Neuronal stem cell (in vitro differentiated cells): Measurements from ENCODE around the gene KCNJ5. TPM values are rescaled to one million over a fixed set of nuclear protein-coding genes. Genes with fewer than 3 reads are reported as not detected.
A peak's percentile ranks its signal among the peaks of the same experiment; 100 is the strongest.

Experiments
- DNase-seq: peaks from one replicate; pipeline ENCODE4 v3.0.0-alpha.2; 2013; ENCODE audit warnings: low spot score
- H2AFZ ChIP-seq: one replicate; pipeline ENCODE4 v1.6.1; 2013; ENCODE audit warnings: mild to moderate bottlenecking, low read length, inconsistent platforms
- H2AK5ac ChIP-seq: 2 replicates; pipeline ENCODE4 v1.6.1; 2013; ENCODE audit warnings: low read depth, mild to moderate bottlenecking, inconsistent platforms, low read length, moderate library complexity, mixed read lengths
- H2BK120ac ChIP-seq: 2 replicates; pipeline ENCODE4 v1.6.1; 2013; ENCODE audit warnings: low read depth, mild to moderate bottlenecking, inconsistent platforms, low read length, moderate library complexity, mixed read lengths
- H2BK12ac ChIP-seq: one replicate; pipeline ENCODE4 v1.6.1; 2013; ENCODE audit warnings: low read length, inconsistent platforms
- H2BK15ac ChIP-seq: 2 replicates; pipeline ENCODE4 v1.6.1; 2013; ENCODE audit warnings: mild to moderate bottlenecking, low read length, inconsistent platforms, mixed read lengths
- H2BK5ac ChIP-seq: one replicate; pipeline ENCODE4 v1.6.1; 2013; ENCODE audit warnings: inconsistent platforms, mild to moderate bottlenecking, low read length, moderate library complexity
- H3K14ac ChIP-seq: one replicate; pipeline ENCODE4 v1.6.1; 2013; ENCODE audit warnings: low read length, inconsistent platforms
- H3K18ac ChIP-seq: 2 replicates; pipeline ENCODE4 v1.6.1; 2013; ENCODE audit warnings: low read length, inconsistent platforms
- H3K23ac ChIP-seq: 2 replicates; pipeline ENCODE4 v1.6.1; 2013; ENCODE audit warnings: low read depth, mild to moderate bottlenecking, mixed read lengths, low read length, inconsistent platforms; ENCODE audit not compliant: poor library complexity
- H3K27ac ChIP-seq: replicated peaks from 3 replicates; pipeline ENCODE4 v1.5.1; 2013; ENCODE audit warnings: low read length, inconsistent platforms
- H3K27me3 ChIP-seq, 3 experiments: 2 replicates each; pipeline ENCODE4 v1.6.1; 2013; ENCODE audit warnings: low read length in 3 of 3, mild to moderate bottlenecking in 2 of 3, inconsistent platforms in 1 of 3, low read depth in 1 of 3, mixed read lengths in 1 of 3, moderate library complexity in 1 of 3; ENCODE audit not compliant: control insufficient read depth in 3 of 3, insufficient read depth in 3 of 3
- H3K36me3 ChIP-seq, 2 donors: replicated peaks in 1 of 2; 2 replicates each; pipeline ENCODE4 v1.6.1; 2013; ENCODE audit warnings: low read length in 2 of 2; ENCODE audit not compliant: control insufficient read depth in 2 of 2, insufficient read depth in 2 of 2
- H3K4ac ChIP-seq: 2 replicates; pipeline ENCODE4 v1.6.1; 2013; ENCODE audit warnings: inconsistent platforms, mild to moderate bottlenecking, low read length, moderate library complexity
- H3K4me1 ChIP-seq, 2 donors: 1 replicate in 1 of 2; 2 replicates in 1 of 2; pipeline ENCODE4 v1.6.1; 2013; ENCODE audit warnings: low read length in 2 of 2, low read depth in 1 of 2; ENCODE audit not compliant: control insufficient read depth in 2 of 2, insufficient read depth in 1 of 2
- H3K4me2 ChIP-seq: one replicate; pipeline ENCODE4 v1.6.1; 2013; ENCODE audit warnings: mild to moderate bottlenecking, low read length, inconsistent platforms; ENCODE audit not compliant: insufficient read depth, poor library complexity, severe bottlenecking
- H3K4me3 ChIP-seq, 2 donors: 2 replicates each; pipeline ENCODE4 v1.5.1; 2013; ENCODE audit warnings: low read length in 2 of 2, mild to moderate bottlenecking in 2 of 2, inconsistent platforms in 1 of 2, moderate library complexity in 1 of 2
- H3K79me1 ChIP-seq: one replicate; pipeline ENCODE4 v1.6.1; 2013; ENCODE audit warnings: low read depth, mild to moderate bottlenecking, inconsistent platforms, low read length, moderate library complexity
- H3K9ac ChIP-seq: one replicate; pipeline ENCODE4 v1.6.1; 2013; ENCODE audit warnings: mild to moderate bottlenecking, low read depth, low read length, inconsistent platforms; ENCODE audit not compliant: poor library complexity
- H3K9me3 ChIP-seq, 2 donors: replicated peaks in 1 of 2; 2 replicates each; pipeline versions ENCODE3 to v1.6.1; 2013; ENCODE audit warnings: low read length in 2 of 2, mild to moderate bottlenecking in 2 of 2, inconsistent platforms in 1 of 2, low read depth in 1 of 2, mixed read lengths in 1 of 2, moderate library complexity in 1 of 2; ENCODE audit not compliant: control insufficient read depth in 2 of 2, insufficient read depth in 1 of 2
- H4K8ac ChIP-seq: one replicate; pipeline ENCODE4 v1.6.1; 2013; ENCODE audit warnings: low read depth, mild to moderate bottlenecking, inconsistent platforms, low read length, moderate library complexity
- H4K91ac ChIP-seq: one replicate; pipeline ENCODE4 v1.6.1; 2013; ENCODE audit warnings: low read length, low read depth, mild to moderate bottlenecking, inconsistent platforms; ENCODE audit not compliant: poor library complexity
- WGBS, 2 donors: extraction: QIAGEN DNeasy Blood & Tissue Kit; methylation state at CpG; one replicate each; pipeline ENCODE4 v1.1.7; 2013; ENCODE audit warnings: missing lambda C conversion rate in 2 of 2, mixed read lengths in 1 of 2; ENCODE audit not compliant: insufficient read length in 2 of 2, insufficient replicate concordance in 1 of 2; ENCODE audit errors: extremely low coverage in 2 of 2; 5-methylcytosine and 5-hydroxymethylcytosine counted together
- polyA plus RNA-seq, 2 experiments: library from polyadenylated mRNA; stranded (reverse); fragments of 200-250 nt; gene quantifications; one replicate each; pipeline ENCODE4 v1.2.3, GENCODE V29; 2013

KCNJ5 gene
- polyA plus RNA-seq (2013, experiment 1 of 2) = 0.21 TPM
- 0.21 TPM for polyA plus RNA-seq (2013, experiment 2 of 2)

- WGBS, 2 donors = no CpG with 5 or more reads among the region's 85 CpGs
- peak within 1 kb of the TSS; percentile 91 for H3K18ac ChIP-seq
Measured at GRCh38 chr11:128890543-128891368, at the start of gene KCNJ5. Gene KCNJ5, plus strand, starts transcription at chr11:128891356. Its CDS starts 19,918 bp downstream, at chr11:128911274.

GRCh38 chr11:128841461-128842072 lies 49.6 kb upstream of the KCNJ5 start:
- no peak overlapping the region for H4K91ac ChIP-seq
- H3K9me3 ChIP-seq = peaks cover 0 to 11% of the 10 kb centered on the region in 2 donors
- H3K23ac ChIP-seq = no peak overlapping the region
- no peaks in the 10 kb centered on the region for H3K79me1 ChIP-seq
- no peaks in the 10 kb centered on the region for H3K36me3 ChIP-seq
- H3K4me1 ChIP-seq = peaks cover 0 to 7% of the 10 kb centered on the region in 2 donors
- H3K4me3 ChIP-seq = no peak overlapping the region
- H4K8ac ChIP-seq = no peak overlapping the region
- no peak overlapping the region for H2BK12ac ChIP-seq
- no peak overlapping the region for H3K18ac ChIP-seq
- H2BK120ac ChIP-seq = no peak overlapping the region
- H3K14ac ChIP-seq = no peak overlapping the region
- WGBS, 2 donors = no CpG with 5 or more reads among the region's 7 CpGs
- H2AFZ ChIP-seq = no peak overlapping the region
- no peak for DNase-seq
- no peaks in the 10 kb centered on the region for H3K27me3 ChIP-seq
- H2BK15ac ChIP-seq = no peak overlapping the region
- no peak overlapping the region for H2AK5ac ChIP-seq
- no peak overlapping the region for H3K27ac ChIP-seq
- no peak overlapping the region for H3K4me2 ChIP-seq
- no peak overlapping the region for H3K9ac ChIP-seq
- H2BK5ac ChIP-seq = no peak overlapping the region
- H3K4ac ChIP-seq = no peak overlapping the region

More at GRCh38 chr11:128890543-128891368, at the start of gene KCNJ5:
- Histone ChIP-seq H4K91ac (no peak within 1 kb of the TSS), H2BK120ac (no peak within 1 kb of the TSS), H2BK5ac (peak within 1 kb of the TSS; percentile 2), H2BK15ac (peak within 1 kb of the TSS; percentile 5), H3K14ac (peak within 1 kb of the TSS; percentile 27), H3K9ac (peak within 1 kb of the TSS; percentile 15), H2AFZ (peak within 1 kb of the TSS; percentile 92), H3K4ac (no peak within 1 kb of the TSS), H3K27ac (peak within 1 kb of the TSS; percentile 85), H3K27me3 (peaks cover 2 to 35% (median 28%) of the 10 kb centered on the region in 3 experiments), H3K9me3 (no peaks in the 10 kb centered on the region), H2BK12ac (peak within 1 kb of the TSS; percentile 52), H3K4me2 (peak within 1 kb of the TSS; percentile 90), H3K79me1 (no peaks in the 10 kb centered on the region), H2AK5ac (peak within 1 kb of the TSS; percentile 9), H3K4me3 (peak within 1 kb of the TSS; percentile 50 to 78), H3K23ac (peak within 1 kb of the TSS; percentile 50), H4K8ac (peak within 1 kb of the TSS; percentile 66), H3K36me3 (no peaks in the 10 kb centered on the region), H3K4me1 (peaks cover 18 to 29% of the 10 kb centered on the region in 2 donors)
- no peak for DNase-seq

- H2BK120ac ChIP-seq = no peak overlapping the region
- H2BK5ac ChIP-seq = no peak overlapping the region
- H3K9me3 ChIP-seq = peaks cover 0 to 11% of the 10 kb centered on the region in 2 donors
- H3K23ac ChIP-seq = no peak overlapping the region
- no peak overlapping the region for H3K14ac ChIP-seq
- WGBS, 2 donors = no CpG with 5 or more reads among the region's 2 CpGs
- no peak overlapping the region for H2BK15ac ChIP-seq
- no peak overlapping the region for H3K9ac ChIP-seq
- H3K4me3 ChIP-seq = no peak overlapping the region
- no peaks in the 10 kb centered on the region for H3K27me3 ChIP-seq
- no peak overlapping the region for H3K27ac ChIP-seq
- no peaks in the 10 kb centered on the region for H3K79me1 ChIP-seq
- H4K91ac ChIP-seq = no peak overlapping the region
- peaks cover 0 to 4% of the 10 kb centered on the region in 2 donors for H3K4me1 ChIP-seq
- no peaks in the 10 kb centered on the region for H3K36me3 ChIP-seq
- H3K18ac ChIP-seq = no peak overlapping the region
- H2AK5ac ChIP-seq = no peak overlapping the region
- H2BK12ac ChIP-seq = no peak overlapping the region
- no peak overlapping the region for H3K4ac ChIP-seq
- no peak overlapping the region for H2AFZ ChIP-seq
- H4K8ac ChIP-seq = no peak overlapping the region
- no peak for DNase-seq
- H3K4me2 ChIP-seq = no peak overlapping the region
Measured at GRCh38 chr11:128843198-128843785, 47.9 kb upstream of the KCNJ5 start.

- no peaks in the 10 kb centered on the region for H3K79me1 ChIP-seq
- no peak overlapping the region for H3K18ac ChIP-seq
- no peak overlapping the region for H3K14ac ChIP-seq
- WGBS, 2 donors = no CpG with 5 or more reads among the region's 2 CpGs
- no peak overlapping the region for H2BK15ac ChIP-seq
- H4K8ac ChIP-seq = no peak overlapping the region
- H3K27ac ChIP-seq = no peak overlapping the region
- H4K91ac ChIP-seq = no peak overlapping the region
- no peak overlapping the region for H2BK120ac ChIP-seq
- H2BK5ac ChIP-seq = no peak overlapping the region
- no peaks in the 10 kb centered on the region for H3K27me3 ChIP-seq
- H3K4me2 ChIP-seq = no peak overlapping the region
- no peak overlapping the region for H2AFZ ChIP-seq
- DNase-seq = no peak
- no peaks in the 10 kb centered on the region for H3K4me1 ChIP-seq
- H2AK5ac ChIP-seq = no peak overlapping the region
- H3K4me3 ChIP-seq = no peak overlapping the region
- H3K36me3 ChIP-seq = no peaks in the 10 kb centered on the region
- H2BK12ac ChIP-seq = no peak overlapping the region
- H3K9ac ChIP-seq = no peak overlapping the region
- no peak overlapping the region for H3K4ac ChIP-seq
- peaks cover 0 to 2% of the 10 kb centered on the region in 2 donors for H3K9me3 ChIP-seq
- no peak overlapping the region for H3K23ac ChIP-seq
Measured at GRCh38 chr11:128845334-128845780, 45.8 kb upstream of the KCNJ5 start.
